CD4-positive, alpha-beta T cell (primary cell): Measurements from ENCODE around the gene NES. TPM values are rescaled to one million over a fixed set of nuclear protein-coding genes. Genes with fewer than 3 reads are reported as not detected.

Experiments
- ATAC-seq: fragments of 200-7000 bp; cut with Tn5 transposase; one replicate; pipeline ENCODE4 v1.10.0; 2022; ENCODE audit warnings: mild to moderate bottlenecking; ENCODE audit not compliant: poor library complexity
- CTCF ChIA-PET: fragments of 350-600 bp; sonication (Branson Sonifier 250); formaldehyde crosslinking; loops from one replicate; lab custom pipeline; 2021; ENCODE audit warnings: antibody characterized with exemption, inconsistent platforms; lab: Charles Lee
- POLR2A ChIA-PET: fragments of 350-600 bp; sonication (Branson Sonifier 250); formaldehyde crosslinking; loops from one replicate; lab custom pipeline; 2021; ENCODE audit warnings: antibody characterized with exemption, inconsistent platforms; lab: Charles Lee
- DNase-seq, 14 experiments: peaks; one replicate each; pipeline ENCODE4 v3.0.0-alpha.2; 2013 to 2020; ENCODE audit warnings: mixed read lengths in 2 of 14
- H3K27ac ChIP-seq, 2 donors: one replicate each; pipeline versions ENCODE4 v1.5.1 to v1.7.0; 2013; ENCODE audit warnings: low read length in 2 of 2, low read depth in 1 of 2, mild to moderate bottlenecking in 1 of 2
- H3K27me3 ChIP-seq, 2 experiments: 1 replicate in 1 of 2; 2 replicates in 1 of 2; pipeline versions ENCODE4 v1.6.1 to v1.7.0; 2013; ENCODE audit warnings: low read length in 2 of 2, control low read depth in 1 of 2, mild to moderate bottlenecking in 1 of 2, moderate library complexity in 1 of 2; ENCODE audit not compliant: insufficient read depth in 2 of 2, control insufficient read depth in 1 of 2
- H3K36me3 ChIP-seq: one replicate; pipeline ENCODE4 v1.6.1; 2013; ENCODE audit warnings: low read length, control low read depth; ENCODE audit not compliant: insufficient read depth
- H3K4me1 ChIP-seq: one replicate; pipeline ENCODE4 v1.6.1; 2013; ENCODE audit warnings: low read length, control low read depth; ENCODE audit not compliant: insufficient read depth
- H3K4me3 ChIP-seq: one replicate; pipeline ENCODE4 v1.5.1; 2013; ENCODE audit warnings: mild to moderate bottlenecking, low read length, moderate library complexity
- H3K9me3 ChIP-seq, 2 experiments: 1 replicate in 1 of 2; 2 replicates in 1 of 2; pipeline versions ENCODE4 v1.6.1 to v1.7.0; 2013; ENCODE audit warnings: low read length in 2 of 2, mild to moderate bottlenecking in 2 of 2, control low read depth in 1 of 2, moderate library complexity in 1 of 2; ENCODE audit not compliant: control insufficient read depth in 1 of 2, insufficient read depth in 1 of 2
- H3K27ac Mint-ChIP-seq: one replicate; pipeline ENCODE4 v1.8.0; 2020; ENCODE audit warnings: mixed read lengths
- H3K27me3 Mint-ChIP-seq: one replicate; pipeline ENCODE4 v1.8.0; 2021; ENCODE audit warnings: mixed read lengths
- H3K36me3 Mint-ChIP-seq: one replicate; pipeline ENCODE4 v1.8.0; 2021; ENCODE audit warnings: low read depth, mixed read lengths
- H3K4me1 Mint-ChIP-seq: one replicate; pipeline ENCODE4 v1.8.0; 2021; ENCODE audit warnings: low read depth, mixed read lengths
- H3K4me3 Mint-ChIP-seq: one replicate; pipeline ENCODE4 v1.8.0; 2020; ENCODE audit warnings: mild to moderate bottlenecking, mixed read lengths
- H3K9me3 Mint-ChIP-seq: one replicate; pipeline ENCODE4 v1.8.0; 2020; ENCODE audit warnings: mixed read lengths
- intact Hi-C, 2 experiments: fragments of 100-400 bp; cut with DNase I in 1 of 2; cut with micrococcal nuclease in 1 of 2; formaldehyde crosslinking; loops; one replicate each; pipeline versions ENCODE4 v1.15.1 to v1.9.0; 2023 to 2025; cut with DNase I, micrococcal nuclease
- total RNA-seq, 174 experiments: library from RNA in 2 of 174; stranded (reverse) in 2 of 174; gene quantifications; one replicate each; pipeline ENCODE4 v1.2.3 and lab custom pipeline; 2021 to 2026
- TF ChIP-seq, protein P1 (sequence below): fragments of 200-600 bp; IDR thresholded peaks from one replicate; pipeline ENCODE4 v1.8.0; 2022; ENCODE audit warnings: antibody characterized with exemption, mild to moderate bottlenecking

NES gene
- total RNA-seq, 2 experiments from 2014 or later: not detected

DNA sequence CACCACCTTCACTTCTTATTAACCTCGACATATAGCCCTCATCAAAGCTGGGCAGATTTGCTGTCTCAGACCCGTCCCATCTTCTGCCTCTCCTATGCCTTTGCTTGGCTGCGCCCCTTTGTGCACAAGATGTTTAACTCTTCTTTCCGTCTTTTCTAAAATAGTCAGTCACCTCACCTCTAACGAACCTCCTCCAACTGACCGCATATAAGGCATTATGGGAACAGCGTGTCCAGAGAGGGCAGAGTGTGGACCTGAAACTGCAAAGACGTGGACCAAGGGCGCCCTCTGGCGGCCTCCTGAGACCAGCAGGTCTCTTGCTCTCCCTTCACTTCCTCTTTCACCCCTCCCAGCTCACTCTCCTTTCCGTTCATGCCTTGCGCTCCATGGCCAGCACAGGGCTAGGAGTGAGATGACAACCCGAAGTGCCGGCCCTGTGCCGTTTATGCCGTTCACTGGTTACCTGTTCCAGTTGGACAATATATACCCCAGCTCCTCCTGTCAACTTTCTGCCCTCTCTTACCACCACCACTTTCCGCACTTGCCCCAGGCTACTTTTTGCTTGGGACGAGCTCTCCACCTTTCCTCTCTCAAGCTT, 48.6 kb upstream of the NES start:
- Histone ChIP-seq H3K27me3 (no peaks in the 10 kb centered on the region), H3K9me3 (no peaks in the 10 kb centered on the region), H3K27ac (no peak overlapping the region), H3K4me3 (peak overlapping the region; percentile 99), H3K36me3 (peaks cover 47% of the 10 kb centered on the region), H3K4me1 (peaks cover 54% of the 10 kb centered on the region)
- Mint-ChIP-seq H3K27ac (no peak overlapping the region), H3K4me1 (peaks cover 30% of the 10 kb centered on the region), H3K4me3 (no peak overlapping the region), H3K9me3 (no peaks in the 10 kb centered on the region), H3K36me3 (peaks cover 51% of the 10 kb centered on the region), H3K27me3 (no peaks in the 10 kb centered on the region)
- POLR2A ChIA-PET: interaction anchor here (0.6 to 5.9 kb wide), 17 partner anchors 10 to 134 kb away, joined by 3 to 107 read pairs (median 4); partner anchors contain the start of genes CRABP2, HDGF, MRPL24 and NAXE
- intact Hi-C loops: loop anchor here (1.0 to 10.0 kb wide), 10 partner anchors 18 to 221 kb away; partner anchors contain the start of genes NTRK1 (in 2 of the 2) and MEF2D (in 1 of the 2)
- CTCF ChIA-PET: interaction anchor here (0.6 to 5.1 kb wide), 55 partner anchors 8 to 443 kb away, joined by 3 to 119 read pairs (median 4); partner anchors contain the start of genes CRABP2, HDGF, MRPL24 and NES
- peak; percentile 66 to 90 (median 76) for DNase-seq
- ATAC-seq: peak; percentile 11
- TF ChIP-seq, protein P1, sequence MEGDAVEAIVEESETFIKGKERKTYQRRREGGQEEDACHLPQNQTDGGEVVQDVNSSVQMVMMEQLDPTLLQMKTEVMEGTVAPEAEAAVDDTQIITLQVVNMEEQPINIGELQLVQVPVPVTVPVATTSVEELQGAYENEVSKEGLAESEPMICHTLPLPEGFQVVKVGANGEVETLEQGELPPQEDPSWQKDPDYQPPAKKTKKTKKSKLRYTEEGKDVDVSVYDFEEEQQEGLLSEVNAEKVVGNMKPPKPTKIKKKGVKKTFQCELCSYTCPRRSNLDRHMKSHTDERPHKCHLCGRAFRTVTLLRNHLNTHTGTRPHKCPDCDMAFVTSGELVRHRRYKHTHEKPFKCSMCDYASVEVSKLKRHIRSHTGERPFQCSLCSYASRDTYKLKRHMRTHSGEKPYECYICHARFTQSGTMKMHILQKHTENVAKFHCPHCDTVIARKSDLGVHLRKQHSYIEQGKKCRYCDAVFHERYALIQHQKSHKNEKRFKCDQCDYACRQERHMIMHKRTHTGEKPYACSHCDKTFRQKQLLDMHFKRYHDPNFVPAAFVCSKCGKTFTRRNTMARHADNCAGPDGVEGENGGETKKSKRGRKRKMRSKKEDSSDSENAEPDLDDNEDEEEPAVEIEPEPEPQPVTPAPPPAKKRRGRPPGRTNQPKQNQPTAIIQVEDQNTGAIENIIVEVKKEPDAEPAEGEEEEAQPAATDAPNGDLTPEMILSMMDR: peak; percentile 91

DNA sequence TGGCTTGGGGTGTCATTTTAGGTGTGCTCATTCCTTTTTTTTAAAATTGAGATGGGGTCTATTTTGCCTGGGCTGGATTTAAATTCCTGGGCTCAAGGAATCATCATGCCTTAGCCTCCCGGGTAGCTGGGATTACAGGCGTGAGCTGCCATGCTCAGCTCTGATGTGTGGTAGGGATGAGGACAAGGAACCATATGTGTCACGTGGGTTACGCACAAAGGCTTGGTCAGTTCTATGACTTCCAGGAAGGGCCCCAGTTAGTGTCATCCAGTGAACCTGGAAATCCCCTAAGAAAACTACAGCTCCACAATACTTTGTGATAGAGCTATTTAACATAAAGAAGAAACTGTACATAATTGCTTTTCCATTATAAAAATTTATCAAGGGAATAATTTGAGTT, 44.3 kb upstream of the NES start:
- POLR2A ChIA-PET: interaction anchor here (0.5 to 1.0 kb wide), 2 partner anchors 9 to 35 kb away, joined by 3 to 4 read pairs; no protein-coding TSS in a partner anchor
- Mint-ChIP-seq H3K36me3 (peaks cover 53% of the 10 kb centered on the region), H3K27ac (no peak overlapping the region), H3K27me3 (no peaks in the 10 kb centered on the region), H3K9me3 (no peaks in the 10 kb centered on the region), H3K4me3 (no peak overlapping the region), H3K4me1 (peaks cover 16% of the 10 kb centered on the region)
- Histone ChIP-seq H3K27ac (no peak overlapping the region), H3K4me3 (no peak overlapping the region), H3K4me1 (peaks cover 32% of the 10 kb centered on the region), H3K9me3 (no peaks in the 10 kb centered on the region), H3K27me3 (no peaks in the 10 kb centered on the region), H3K36me3 (peaks cover 61% of the 10 kb centered on the region)
- no peak for DNase-seq
- ATAC-seq: no peak
- intact Hi-C loops: loop anchor here in 1 of 2 experiments (10.0 kb wide), 2 partner anchors 143 to 217 kb away; partner anchors contain the start of genes MEF2D and NTRK1
- TF ChIP-seq, protein P1: no peak
- CTCF ChIA-PET: interaction anchor here (0.7 to 2.1 kb wide), 3 partner anchors 16 to 61 kb away, joined by 3 to 6 read pairs (median 3); partner anchors contain the start of gene CRABP2

DNA sequence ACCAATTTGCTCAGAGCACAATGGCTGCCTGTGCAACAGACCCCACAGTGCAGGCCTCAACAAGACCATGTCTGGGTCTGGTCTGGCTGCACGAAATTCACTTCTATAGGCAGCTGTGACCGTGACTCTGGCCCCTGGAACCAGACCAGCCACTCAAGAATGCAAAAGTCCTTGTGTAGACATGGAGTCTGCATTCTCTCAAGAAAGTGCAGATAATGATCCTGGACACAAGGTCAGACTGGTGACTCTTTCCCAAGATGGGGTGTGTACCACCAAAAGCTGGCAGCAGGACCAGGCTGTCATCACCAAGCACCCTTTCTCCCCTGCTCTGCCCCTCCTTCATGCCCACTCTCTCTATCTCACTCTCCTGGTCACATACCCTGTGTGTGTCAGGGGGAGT, 43.9 kb upstream of the NES start:
- Histone ChIP-seq H3K27me3 (no peaks in the 10 kb centered on the region), H3K36me3 (peaks cover 60% of the 10 kb centered on the region), H3K4me1 (peaks cover 28% of the 10 kb centered on the region), H3K9me3 (no peaks in the 10 kb centered on the region), H3K27ac (no peak overlapping the region), H3K4me3 (no peak overlapping the region)
- Mint-ChIP-seq H3K27me3 (no peaks in the 10 kb centered on the region), H3K4me1 (peaks cover 16% of the 10 kb centered on the region), H3K27ac (no peak overlapping the region), H3K36me3 (peaks cover 56% of the 10 kb centered on the region), H3K4me3 (no peak overlapping the region), H3K9me3 (no peaks in the 10 kb centered on the region)
- TF ChIP-seq, protein P1: no peak
- DNase-seq (no peak), ATAC-seq (no peak)
- POLR2A ChIA-PET: no interaction called here
- CTCF ChIA-PET: interaction anchor here (0.7 to 2.1 kb wide), 3 partner anchors 15 to 60 kb away, joined by 3 to 6 read pairs (median 3); partner anchors contain the start of gene CRABP2
- intact Hi-C loops: loop anchor here in 1 of 2 experiments (10.0 kb wide), 2 partner anchors 144 to 216 kb away; partner anchors contain the start of genes MEF2D and NTRK1
